Endothelial cell of hepatic sinusoid (primary cell): ENCODE data around the gene TMEM86A.
"Not testable (repeated sequence)": the region's sequence is repeated elsewhere in the genome, so short reads cannot be mapped to it uniquely, and the experiment has no call there.

Experiments used
- in situ Hi-C: cut with HindIII; loops from 2 replicates; pipeline ENCODE4 v1.10.0; 2017; ENCODE audit warnings: low sequenced_read_pairs

Gene TMEM86A, protein sequence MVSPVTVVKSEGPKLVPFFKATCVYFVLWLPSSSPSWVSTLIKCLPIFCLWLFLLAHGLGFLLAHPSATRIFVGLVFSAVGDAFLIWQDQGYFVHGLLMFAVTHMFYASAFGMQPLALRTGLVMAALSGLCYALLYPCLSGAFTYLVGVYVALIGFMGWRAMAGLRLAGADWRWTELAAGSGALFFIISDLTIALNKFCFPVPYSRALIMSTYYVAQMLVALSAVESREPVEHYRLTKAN

DNA sequence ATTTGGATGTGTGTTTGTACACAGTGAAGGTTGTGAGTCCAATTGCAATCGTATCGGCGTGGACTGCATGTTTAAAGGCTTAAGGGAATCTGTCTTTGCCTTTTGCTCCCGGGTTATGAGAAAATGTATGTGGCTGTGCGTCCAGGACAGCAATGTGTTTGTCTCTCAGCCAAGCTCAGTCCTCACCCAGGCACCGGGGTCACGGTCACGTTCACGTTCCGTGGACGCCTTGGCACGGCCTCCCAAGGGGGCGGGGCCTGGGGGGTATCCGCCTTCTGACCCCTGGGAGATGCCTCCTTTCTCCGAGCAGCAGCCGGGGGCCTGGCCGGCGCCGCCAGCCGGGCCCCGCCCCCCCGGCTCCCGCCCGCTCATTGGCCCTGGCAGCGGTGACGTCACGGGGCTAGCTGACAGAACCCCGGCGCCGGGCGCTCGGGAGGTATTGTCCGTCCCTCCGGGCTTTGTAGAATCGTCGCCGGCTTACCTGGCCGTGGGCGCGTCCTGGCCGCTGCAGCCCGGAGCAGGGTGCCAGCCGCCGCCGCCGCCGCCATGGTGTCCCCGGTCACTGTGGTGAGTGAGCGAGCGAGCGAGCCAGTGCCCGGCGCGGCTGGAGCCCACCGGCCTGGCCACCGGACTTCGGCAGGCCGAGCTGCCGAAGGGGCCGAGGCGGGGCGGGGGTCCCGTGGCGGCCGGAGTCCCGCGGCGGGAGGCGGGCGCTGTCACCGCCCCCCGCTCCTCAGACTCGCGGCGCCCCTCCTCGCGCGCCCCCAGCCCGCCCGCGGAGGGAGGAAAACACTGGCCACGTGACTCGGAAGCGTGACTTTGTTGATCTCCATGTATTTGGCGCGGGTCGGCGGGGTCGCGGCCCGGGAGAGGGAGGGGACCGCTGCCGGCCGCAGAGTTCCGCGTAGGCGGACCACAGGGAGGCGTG is at the start of gene TMEM86A:
TMEM86A (plus strand) TSS at position 439 of the 928 bp plus-strand sequence; CDS start at position 547, 108 bp downstream.
- in situ Hi-C loops = no loop called here

DNA sequence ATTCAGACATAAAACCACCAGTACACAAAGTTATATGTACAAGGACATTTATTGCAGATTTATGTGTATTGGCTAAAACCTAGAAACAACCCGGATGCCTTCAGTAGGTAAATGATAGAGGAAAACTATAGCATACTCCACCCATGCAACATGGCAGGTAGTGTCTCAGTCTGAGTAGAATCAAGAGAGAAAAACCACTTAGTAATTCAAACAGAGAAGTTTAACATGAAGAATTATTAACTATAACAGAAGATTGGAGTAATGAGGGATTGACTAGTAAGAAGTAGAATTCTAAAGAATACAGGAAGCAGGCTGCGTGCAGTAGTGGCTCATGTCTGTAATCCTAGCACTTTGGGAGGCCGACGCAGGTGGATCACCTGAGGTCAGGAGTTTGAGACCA is 48.2 kb upstream of the TMEM86A start:
- in situ Hi-C loops = no loop called here

DNA sequence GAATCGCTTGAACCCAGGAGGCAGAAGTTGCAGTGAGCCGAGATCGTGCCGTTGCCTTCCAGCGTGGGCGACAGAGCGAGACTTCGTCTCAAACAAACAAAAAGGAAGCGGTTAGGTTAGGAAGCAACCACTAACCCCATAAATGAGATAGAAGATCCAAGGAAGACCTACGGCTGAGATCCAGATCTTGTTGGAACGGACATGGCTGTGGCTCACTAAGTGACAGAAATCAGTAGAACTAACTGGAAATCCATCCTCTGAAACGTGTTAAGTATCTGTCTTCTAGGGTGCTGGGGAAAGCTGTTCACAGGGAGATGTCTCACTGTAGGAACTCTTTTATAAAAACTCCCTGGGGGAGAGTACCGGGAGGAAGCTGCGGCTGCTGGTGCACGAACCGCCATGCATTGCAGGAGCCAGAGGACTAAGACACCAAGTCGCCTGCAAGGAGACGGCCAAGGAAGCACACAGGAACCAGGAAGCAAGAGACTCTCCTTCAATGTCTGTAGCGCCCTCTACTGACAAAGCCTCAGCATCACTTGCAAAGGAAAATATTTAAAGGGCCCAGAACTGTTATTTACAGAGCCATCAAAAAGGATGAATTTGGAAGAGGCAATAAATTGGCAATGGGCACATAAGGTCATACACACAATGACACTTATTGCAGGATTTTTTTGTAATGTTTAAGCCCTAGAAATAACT is 47.6 kb upstream of the TMEM86A start:
- in situ Hi-C loops = no loop called here

DNA sequence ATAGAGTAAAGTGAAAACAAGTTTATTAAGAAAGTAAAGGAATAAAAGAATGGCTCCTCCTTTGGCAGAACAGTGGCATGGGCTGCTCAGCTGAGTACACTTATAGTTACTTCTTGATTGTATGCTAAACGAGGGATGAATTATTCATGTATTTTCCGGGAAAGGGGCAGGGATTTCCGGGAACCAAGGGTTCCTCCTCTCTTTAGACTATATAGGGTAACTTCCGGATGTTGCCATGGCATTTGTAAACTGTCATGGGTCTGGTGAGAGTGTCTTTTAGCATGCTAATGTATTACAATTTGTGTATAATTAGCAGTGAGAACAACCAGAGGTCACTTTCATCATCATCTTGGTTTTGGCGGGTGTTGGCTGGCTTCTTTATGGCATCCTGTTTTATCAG is 40.9 kb upstream of the TMEM86A start:
- in situ Hi-C loops = no loop called here

DNA sequence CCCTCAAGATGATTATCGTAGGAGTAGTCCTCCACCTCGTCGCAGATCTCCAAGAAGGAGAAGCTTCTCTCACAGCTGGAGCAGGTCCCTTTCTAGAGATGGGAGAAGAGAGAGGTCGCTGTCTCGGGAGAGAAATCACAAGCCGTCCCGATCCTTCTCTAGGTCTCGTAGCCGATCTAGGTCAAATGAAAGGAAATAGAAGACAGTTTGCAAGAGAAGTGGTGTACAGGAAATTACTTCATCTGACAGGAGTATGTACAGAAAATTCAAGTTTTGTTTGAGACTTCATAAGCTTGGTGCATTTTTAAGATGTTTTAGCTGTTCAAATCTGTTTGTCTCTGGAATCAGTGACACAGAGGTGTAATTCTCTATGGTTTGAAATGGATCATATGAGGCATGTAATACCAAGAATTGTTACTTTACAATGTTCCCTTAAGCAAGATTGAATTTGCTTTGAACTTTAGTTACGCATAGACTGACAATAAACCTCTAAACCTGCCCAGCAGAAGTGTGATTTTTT is 33.2 kb upstream of the TMEM86A start:
- in situ Hi-C loops = not testable (repeated sequence)

DNA sequence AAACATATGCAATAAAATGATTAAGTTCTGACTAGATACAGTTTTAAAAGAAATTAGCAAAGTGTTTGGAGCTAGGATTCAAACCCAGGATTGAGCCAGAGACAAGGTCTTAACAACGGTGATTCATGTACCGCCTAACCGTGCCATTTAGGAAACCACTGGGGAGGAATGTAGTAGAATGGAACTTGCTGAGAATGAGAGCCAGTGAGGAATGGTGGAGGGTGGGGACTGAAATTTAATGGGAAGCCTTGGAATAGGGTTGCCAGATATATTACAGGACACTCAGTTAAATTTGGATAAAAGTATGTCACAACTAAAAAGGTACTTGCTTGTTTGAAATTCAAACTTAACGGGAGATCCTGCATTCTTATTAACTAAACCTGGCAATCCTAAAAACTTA is 30.4 kb upstream of the TMEM86A start:
- in situ Hi-C loops = no loop called here

DNA sequence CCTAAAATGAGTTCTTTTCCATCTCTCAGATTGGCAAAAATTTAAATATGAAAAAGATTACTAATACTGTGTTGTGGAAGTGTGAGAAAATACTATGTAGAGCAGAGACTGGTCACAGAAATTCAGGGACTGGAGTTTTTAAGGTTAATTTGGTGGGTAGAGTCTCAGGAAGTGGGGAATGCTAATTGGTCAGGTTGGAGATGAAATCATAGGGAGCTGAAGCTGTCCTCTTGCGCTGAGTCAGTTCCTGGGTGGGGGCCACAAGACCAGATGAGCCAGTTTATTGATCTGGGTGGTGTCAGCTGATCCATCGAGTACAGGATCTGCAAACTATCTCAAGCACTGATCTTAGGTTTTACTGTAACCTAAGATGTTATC is 29.4 kb upstream of the TMEM86A start:
- in situ Hi-C loops = no loop called here

DNA sequence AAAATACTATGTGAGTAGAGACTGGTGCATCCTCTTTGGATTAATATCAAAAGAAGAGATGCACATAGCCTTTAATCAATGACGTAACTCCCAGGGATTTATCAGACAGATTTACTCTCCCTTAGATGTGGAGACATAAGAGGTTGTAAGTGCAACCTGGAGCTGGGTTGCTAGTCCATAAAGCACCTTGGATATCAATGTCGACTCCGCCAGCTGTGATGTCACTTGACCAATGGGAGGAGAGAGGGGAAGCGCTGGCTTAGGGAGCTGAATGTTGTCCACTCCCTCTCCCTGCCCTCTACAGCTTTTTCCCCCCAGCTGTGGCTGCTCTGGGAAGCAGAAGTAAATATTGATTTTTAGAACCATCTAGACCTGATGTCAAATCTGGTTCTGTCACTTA is 28.9 kb upstream of the TMEM86A start:
- in situ Hi-C loops = no loop called here

DNA sequence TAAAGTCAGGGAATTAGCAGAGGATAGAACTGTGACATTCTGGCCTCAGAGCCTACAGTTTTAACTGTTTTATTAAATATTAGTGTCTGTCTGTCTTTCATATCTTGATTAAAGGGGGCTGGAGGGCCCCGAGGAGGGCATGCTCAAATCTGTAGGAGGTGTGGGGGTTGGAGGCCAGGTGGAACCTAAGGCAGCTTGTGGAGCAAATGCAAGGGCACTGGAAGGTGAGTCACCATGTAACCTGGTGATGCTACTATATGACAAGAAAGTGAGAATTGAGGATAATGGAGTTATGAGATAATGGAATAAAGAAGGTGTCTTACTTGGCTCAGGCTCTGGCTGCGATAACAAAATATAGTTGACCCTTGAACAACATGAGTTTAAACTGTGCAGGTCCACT is 27.3 kb upstream of the TMEM86A start:
- in situ Hi-C loops = no loop called here

DNA sequence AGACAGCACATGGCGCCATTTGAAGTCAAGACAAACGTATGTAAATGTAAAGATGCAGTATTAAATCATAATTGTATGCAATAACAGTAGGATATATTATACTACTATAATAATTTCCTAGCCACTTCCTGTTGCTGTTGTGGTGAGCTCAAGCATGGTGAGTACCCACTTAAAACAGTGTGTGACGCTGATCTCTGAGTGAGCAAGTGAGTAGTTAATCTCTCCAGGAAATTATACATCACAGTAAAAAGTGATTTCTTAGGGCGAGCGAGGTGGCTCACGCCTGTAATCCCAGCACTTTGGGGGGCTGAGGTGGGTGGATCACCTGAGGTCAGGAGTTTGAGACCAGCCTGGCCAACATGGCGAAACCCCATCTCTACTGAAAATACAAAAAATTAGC is 26.4 kb upstream of the TMEM86A start:
- in situ Hi-C loops = not testable (repeated sequence)

DNA sequence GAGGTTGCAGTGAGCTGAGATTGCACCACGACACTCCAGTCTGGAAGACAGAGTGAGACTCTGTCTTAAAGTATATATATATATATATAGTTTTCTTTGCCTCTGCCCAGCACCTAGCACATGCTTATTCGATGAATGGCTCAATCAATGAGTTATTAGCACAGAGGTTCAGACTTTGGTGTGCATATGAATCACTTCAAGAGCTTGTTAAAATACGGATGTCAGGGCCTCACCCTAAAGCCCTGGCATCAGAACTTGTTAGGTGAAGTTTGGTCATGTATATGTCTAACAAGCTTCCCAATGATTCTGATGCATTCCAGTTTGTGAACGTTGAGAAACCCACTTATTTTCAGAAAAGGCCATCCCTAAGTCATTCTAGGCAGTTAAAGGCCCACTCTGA is 21.8 kb upstream of the TMEM86A start:
- in situ Hi-C loops = no loop called here

DNA sequence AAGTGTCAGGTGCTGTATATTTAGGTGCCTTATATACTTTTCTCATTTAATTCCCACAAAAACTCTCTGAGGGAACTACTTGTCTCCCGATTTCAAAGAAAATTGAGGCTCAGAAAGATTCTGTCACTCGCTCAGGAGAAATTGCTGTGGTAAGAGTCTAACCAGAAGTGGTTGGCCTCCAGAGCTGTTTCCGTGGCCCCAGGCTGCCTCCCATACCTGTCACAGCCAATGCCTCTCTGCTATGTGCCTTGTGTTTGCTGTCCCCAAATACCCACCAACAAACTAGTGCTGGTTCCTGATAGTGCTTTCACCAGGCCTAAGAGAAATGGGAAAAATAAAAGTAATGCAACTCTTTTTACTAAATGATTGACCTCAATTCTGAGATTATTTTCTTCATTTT is 21.0 kb upstream of the TMEM86A start:
- in situ Hi-C loops = no loop called here

DNA sequence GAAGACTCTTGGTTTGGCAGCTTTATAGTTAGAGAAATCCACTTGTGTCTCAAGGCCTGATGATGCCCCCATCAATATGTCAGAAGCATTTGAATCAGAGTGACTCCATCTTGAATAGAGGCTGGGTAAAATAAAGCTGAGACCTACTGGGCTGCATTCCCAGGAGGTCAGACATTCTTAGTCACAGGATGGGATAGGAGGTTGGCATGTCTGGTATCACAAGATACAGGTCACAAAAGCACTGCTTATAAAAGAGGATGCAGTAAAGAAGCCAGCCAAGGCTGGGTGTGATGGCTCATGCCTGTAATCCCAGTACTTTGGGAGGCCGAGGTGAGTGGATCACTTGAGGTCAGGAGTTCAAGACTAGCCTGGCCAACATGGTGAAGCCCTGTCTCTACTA is 16.6 kb upstream of the TMEM86A start:
- in situ Hi-C loops = not testable (repeated sequence)

DNA sequence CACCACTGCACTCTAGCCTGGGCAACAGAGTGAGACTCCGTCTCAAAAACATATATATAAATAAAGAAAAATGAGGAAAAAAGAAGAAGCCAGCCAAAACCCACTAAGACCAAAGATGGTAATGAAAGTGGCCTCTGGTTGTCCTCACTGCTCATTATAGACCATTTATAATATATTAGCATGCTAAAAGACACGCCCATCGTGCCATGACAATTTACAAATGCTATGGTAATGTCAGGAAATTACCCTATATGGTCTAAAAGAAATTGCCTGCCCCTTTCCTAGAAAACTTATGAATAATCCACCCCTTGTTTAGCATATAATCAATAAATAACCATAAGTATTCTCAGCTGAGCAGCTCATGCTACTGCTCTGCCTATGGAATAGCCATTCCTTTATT is 16.1 kb upstream of the TMEM86A start:
- in situ Hi-C loops = no loop called here

DNA sequence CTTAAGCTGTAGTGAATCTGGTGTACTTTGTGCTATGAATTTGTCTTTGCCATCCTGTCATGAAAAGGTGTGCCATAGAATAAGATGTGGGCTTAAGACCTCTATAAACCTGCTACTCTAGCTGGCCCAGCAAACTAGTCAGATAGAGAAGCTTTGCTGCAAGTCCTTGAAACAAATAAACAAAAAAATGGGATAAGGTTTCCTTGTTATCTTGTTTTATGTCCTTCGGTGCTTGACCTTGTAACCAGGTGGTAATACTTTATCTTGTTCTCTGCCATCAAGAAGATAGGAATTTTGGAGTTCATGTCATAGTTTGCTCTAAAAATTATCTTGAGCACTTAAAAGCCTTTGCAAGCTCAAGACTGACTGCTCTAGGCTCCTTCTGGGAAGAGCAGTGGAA is 14.3 kb upstream of the TMEM86A start:
- in situ Hi-C loops = no loop called here

DNA sequence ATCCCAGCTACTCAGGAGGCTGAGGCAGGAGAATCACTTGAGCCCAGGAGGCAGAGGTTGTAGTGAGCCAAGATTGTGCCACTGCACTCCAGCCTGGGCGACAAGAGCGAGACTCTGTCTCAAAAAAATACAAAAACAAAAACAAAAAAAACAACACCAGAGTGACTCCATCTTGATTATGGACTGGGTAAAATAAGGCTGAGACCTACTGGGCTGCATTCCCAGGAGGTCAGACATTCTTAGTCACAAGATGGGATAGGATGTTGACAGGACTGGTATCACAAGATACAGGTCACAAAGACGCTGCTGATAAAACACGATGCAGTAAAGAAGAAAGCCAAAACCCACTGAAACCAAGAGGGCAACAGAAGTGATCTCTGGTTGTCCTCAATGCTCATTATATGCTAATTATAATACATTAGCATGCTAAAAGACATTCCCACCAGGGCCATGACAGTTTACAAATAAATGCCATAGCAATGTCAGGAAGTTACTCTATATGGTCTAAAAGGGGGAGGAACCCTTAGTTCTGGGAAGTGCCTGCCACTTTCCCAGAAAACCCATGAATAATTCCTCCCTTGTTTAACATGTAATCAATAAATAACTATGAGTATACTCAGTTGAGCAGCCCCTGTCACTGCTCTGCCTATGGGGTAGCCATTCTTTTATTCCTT is 7.0 kb upstream of the TMEM86A start:
- in situ Hi-C loops = not testable (repeated sequence)

DNA sequence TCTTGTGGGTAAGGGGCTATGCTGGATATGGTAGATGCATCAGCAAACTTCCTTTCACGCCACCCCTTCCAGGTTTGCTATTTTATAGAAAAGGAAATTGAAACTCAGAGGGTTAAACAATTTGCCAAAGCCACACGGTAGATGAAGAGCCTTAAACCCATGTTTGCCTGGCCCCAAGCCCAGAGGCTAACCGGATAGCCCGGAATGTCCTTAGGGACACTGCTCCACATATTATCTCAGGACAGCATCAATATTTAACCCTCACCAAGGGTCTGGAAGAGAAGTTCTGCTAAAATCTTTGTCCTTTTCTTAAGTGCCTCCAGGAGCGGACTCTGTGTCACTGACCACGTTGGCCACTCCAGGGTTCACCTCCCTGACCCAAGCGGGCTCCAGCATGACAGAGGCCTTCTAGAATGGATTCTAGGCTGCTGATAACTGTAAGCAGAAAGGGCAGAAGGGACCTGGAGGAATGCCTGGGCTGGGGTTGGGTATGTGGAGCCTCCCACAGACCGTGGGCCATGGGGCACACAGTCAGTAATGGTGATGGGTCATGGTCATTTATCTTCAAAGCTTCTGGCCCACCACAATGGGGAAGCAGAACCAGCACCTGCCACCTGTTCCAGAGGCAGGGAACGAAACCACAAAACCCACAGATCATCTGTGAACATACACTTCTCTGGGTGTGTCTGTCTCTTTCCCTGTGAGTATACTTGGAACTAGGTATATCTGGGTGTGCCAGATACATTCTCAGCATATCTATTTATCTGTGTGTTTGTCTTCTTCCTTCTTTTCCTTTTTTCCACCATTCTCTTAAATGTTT is 5.4 kb upstream of the TMEM86A start:
- in situ Hi-C loops = no loop called here

DNA sequence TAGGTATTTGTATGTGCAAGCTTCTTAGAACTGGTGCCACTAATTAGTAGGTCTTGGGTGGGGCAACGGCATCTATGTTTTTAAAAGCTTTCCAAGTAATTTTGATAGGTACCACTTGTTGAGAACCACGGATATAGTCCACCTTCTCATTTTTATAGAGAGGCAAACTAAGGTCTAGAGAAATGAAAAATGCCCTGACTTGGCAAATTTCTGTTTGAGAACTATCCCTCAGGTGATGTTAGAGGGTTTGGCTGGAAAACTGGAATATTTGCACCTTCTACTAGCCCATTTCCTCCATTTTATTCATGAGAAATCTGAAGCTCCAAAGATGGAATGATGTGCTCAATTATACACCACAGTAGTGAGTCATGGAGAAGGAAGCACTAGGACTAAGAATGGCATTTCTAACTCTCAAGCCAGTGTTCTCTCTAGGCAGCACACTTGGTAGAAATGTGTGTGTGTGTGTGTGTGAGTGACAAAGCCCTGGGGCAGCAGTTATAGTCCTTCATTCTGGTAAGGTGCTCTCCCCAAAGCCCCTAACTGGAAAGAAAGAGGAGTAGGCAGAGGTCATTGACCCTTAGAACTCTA is 1.8 kb upstream of the TMEM86A start:
- in situ Hi-C loops = no loop called here

DNA sequence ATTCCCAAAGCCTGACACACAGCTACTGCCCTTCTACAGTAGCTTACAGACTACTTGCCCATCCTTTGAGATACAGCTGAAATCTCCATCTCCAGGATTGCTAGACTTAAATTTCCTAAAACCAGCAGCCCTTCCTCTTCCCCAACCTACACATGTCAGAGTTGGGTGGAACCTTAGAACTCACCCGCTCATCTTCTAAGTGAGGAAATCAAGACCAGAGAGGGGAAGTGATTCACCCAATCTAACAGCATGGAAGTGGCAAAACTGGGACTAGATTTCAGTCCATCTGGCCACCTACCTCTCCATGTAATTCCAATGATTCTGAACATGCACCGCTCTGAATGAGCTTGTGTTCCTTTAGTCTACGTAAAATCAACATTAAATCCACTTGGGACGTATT is 1.0 kb upstream of the TMEM86A start:
- in situ Hi-C loops = no loop called here

DNA sequence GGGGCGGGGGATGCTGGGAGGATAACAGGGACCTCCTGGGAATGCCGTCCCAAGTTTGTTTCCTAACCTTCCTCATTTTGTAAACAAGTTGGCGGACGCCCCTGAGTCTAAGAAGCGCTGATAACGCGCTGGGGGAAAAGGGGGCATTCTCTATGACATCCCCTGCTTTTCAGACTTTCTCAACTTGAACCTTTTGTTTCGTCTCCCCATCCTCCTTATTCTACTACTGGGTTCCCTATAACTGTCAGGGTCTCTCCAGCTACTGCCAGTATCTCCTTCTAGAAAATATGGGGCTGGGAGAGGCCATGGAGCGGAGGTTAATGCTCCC is 654 bp downstream of the TMEM86A start:
- in situ Hi-C loops = no loop called here
